ENCODE data around the gene ZNF853. TPM values are rescaled to one million over a fixed set of nuclear protein-coding genes. Genes with fewer than 3 reads are reported as not detected.
"Not testable (repeated sequence)": the region's sequence is repeated elsewhere in the genome, so short reads cannot be mapped to it uniquely, and the experiment has no call there.

Gene ZNF853
- total RNA-seq, 1 donor from 2014 or later: 5.2 TPM

- no peak for DNase-seq
- ATAC-seq: no peak
- no peaks in the 10 kb centered on the region for H3K36me3 ChIP-seq
- H3K4me1 ChIP-seq: no peaks in the 10 kb centered on the region
- no peaks in the 10 kb centered on the region for H3K9me3 ChIP-seq
- H3K27me3 ChIP-seq: no peaks in the 10 kb centered on the region
- TF ChIP-seq, protein P1, sequence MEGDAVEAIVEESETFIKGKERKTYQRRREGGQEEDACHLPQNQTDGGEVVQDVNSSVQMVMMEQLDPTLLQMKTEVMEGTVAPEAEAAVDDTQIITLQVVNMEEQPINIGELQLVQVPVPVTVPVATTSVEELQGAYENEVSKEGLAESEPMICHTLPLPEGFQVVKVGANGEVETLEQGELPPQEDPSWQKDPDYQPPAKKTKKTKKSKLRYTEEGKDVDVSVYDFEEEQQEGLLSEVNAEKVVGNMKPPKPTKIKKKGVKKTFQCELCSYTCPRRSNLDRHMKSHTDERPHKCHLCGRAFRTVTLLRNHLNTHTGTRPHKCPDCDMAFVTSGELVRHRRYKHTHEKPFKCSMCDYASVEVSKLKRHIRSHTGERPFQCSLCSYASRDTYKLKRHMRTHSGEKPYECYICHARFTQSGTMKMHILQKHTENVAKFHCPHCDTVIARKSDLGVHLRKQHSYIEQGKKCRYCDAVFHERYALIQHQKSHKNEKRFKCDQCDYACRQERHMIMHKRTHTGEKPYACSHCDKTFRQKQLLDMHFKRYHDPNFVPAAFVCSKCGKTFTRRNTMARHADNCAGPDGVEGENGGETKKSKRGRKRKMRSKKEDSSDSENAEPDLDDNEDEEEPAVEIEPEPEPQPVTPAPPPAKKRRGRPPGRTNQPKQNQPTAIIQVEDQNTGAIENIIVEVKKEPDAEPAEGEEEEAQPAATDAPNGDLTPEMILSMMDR (IDR thresholded peaks at IDR 0.05): no peak
- intact Hi-C loops (cut with DNase I): no loop called here
- no peak overlapping the region for H3K4me3 ChIP-seq
- no peak overlapping the region for H3K27ac ChIP-seq
Measured at GRCh38 chr7:6630007-6630849, 14.8 kb downstream of the ZNF853 start.

- Histone ChIP-seq H3K36me3 (no peaks in the 10 kb centered on the region), H3K9me3 (no peaks in the 10 kb centered on the region), H3K4me3 (no peak overlapping the region), H3K27me3 (no peaks in the 10 kb centered on the region), H3K4me1 (no peaks in the 10 kb centered on the region), H3K27ac (no peak overlapping the region)
- intact Hi-C loops (cut with DNase I): no loop called here
- no peak for DNase-seq
- TF ChIP-seq, protein P1 (IDR thresholded peaks at IDR 0.05): no peak
- no peak for ATAC-seq
Measured at GRCh38 chr7:6631605-6632004, 16.2 kb downstream of the ZNF853 start.

GRCh38 chr7:6634021-6634420 is 18.6 kb downstream of the ZNF853 start:
- H3K36me3 ChIP-seq: no peaks in the 10 kb centered on the region
- intact Hi-C loops (cut with DNase I): no loop called here
- H3K4me3 ChIP-seq: no peak overlapping the region
- ATAC-seq (no peak), DNase-seq (no peak)
- H3K27ac ChIP-seq: no peak overlapping the region
- no peaks in the 10 kb centered on the region for H3K9me3 ChIP-seq
- TF ChIP-seq, protein P1 (IDR thresholded peaks at IDR 0.05): no peak
- H3K27me3 ChIP-seq: no peaks in the 10 kb centered on the region
- H3K4me1 ChIP-seq: peaks cover 11% of the 10 kb centered on the region

DNA sequence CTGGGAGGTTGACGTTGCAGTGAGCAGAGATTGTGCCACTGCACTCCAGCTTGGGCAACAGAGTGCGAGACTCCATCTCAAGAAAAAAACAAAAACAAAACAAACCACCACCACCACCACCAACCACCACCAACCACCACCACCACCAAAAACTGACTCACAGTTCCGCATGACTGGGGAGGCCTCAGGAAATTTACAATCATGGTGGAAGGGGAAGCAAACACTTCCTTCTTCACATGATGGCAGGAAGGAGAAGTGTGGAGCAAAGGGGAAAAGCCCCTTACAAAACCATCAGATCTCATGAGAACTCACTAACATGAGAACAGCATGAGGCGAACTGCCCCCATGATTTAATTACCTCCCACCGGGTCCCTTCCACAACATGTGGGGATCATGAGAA is 19.6 kb downstream of the ZNF853 start:
- H3K36me3 ChIP-seq; H3K27me3 ChIP-seq; H3K27ac ChIP-seq; DNase-seq; H3K4me3 ChIP-seq; H3K9me3 ChIP-seq; intact Hi-C loops (cut with DNase I): not testable (repeated sequence)
- peak; percentile 13 for ATAC-seq
- peaks cover 20% of the 10 kb centered on the region for H3K4me1 ChIP-seq

- intact Hi-C loops (cut with DNase I): no loop called here
- ATAC-seq (peak; percentile 86), DNase-seq (peak; percentile 86)
- Histone ChIP-seq H3K4me1 (peaks cover 21% of the 10 kb centered on the region), H3K27ac (peak within 1 kb of the TSS; percentile 91), H3K27me3 (no peaks in the 10 kb centered on the region), H3K4me3 (peak within 1 kb of the TSS; percentile 94), H3K9me3 (no peaks in the 10 kb centered on the region), H3K36me3 (peaks cover 16% of the 10 kb centered on the region)
- TF ChIP-seq, protein P1 (IDR thresholded peaks at IDR 0.05): no peak
Measured at GRCh38 chr7:6636741-6637543, 21.5 kb downstream of the ZNF853 start, which contains the start of gene ZNF316. Gene ZNF316, plus strand, starts transcription at chr7:6637318. Its CDS starts 5,092 bp downstream, at chr7:6642410.
